ENCODE results near the gene HAP1. TPM values are rescaled to one million over a fixed set of nuclear protein-coding genes. Genes with fewer than 3 reads are reported as not detected.

Gene HAP1
- total and polyA plus RNA-seq, 8 donors = 0.13 to 4.2 (median 1.3) TPM

DNA sequence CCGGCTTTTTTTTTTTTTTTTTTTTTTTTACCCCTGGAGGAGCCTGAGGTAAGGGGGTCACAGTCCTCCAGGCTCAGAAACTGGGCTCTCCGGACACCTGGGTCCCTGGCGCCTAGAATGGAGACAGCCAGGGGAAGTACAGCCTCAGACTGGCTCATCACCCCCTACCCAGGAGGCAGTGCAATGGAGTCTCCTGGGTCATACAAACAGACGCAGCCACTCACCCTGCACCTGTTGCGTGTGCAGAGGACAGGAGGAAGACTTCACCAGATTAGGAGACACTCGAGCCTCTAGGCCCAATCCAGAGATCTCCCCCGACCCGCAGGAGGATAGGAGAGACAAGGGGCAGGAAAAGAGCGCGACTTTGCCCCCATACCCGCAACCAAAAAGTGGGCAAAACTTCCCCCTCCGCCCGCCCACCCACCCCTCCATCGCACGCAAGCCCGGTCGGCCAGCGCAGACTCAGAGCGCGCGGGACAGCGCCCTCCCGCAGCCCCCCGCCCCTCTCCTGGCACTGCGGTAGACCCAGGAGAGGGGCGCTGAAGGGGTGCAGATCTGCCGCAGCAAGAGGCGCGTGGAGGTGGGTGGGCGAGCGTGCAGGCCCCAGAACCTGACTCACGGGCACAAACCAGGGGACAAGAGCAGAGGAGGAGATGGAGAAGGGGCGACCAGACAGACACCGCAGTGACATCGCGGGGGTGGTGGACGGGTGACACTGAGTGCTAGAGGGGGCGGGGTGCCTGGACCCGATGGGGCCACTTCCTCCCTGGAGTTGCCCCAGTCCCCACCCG lies 900 bp downstream of the HAP1 start:
- DNase-seq = peak in 1 of 6 donors; percentile 39
- intact Hi-C loops (cut with DNase I) = loop anchor here in 2 of 3 donors (10.0 kb wide), 2 partner anchors 71 to 221 kb away; no protein-coding TSS in a partner anchor
- Histone ChIP-seq H3K36me3 (no peaks in the 10 kb centered on the region), H3K27me3 (peaks cover 0 to 19% (median 3%) of the 10 kb centered on the region in 4 donors), H3K27ac (no peak overlapping the region), H3K4me3 (peak overlapping the region in 2 of 4 donors; percentile 35 to 51), H3K9me3 (no peaks in the 10 kb centered on the region), H3K4me1 (peaks cover 5 to 11% (median 8%) of the 10 kb centered on the region in 3 donors)
- no peak for FAIRE-seq
- ATAC-seq = no peak
- TF ChIP-seq, protein P1, sequence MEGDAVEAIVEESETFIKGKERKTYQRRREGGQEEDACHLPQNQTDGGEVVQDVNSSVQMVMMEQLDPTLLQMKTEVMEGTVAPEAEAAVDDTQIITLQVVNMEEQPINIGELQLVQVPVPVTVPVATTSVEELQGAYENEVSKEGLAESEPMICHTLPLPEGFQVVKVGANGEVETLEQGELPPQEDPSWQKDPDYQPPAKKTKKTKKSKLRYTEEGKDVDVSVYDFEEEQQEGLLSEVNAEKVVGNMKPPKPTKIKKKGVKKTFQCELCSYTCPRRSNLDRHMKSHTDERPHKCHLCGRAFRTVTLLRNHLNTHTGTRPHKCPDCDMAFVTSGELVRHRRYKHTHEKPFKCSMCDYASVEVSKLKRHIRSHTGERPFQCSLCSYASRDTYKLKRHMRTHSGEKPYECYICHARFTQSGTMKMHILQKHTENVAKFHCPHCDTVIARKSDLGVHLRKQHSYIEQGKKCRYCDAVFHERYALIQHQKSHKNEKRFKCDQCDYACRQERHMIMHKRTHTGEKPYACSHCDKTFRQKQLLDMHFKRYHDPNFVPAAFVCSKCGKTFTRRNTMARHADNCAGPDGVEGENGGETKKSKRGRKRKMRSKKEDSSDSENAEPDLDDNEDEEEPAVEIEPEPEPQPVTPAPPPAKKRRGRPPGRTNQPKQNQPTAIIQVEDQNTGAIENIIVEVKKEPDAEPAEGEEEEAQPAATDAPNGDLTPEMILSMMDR (IDR thresholded peaks at IDR 0.05) = no peak
- 19 to 23% methylated on average over 38 to 39 of the region's 40 CpGs for WGBS, 2 donors

DNA sequence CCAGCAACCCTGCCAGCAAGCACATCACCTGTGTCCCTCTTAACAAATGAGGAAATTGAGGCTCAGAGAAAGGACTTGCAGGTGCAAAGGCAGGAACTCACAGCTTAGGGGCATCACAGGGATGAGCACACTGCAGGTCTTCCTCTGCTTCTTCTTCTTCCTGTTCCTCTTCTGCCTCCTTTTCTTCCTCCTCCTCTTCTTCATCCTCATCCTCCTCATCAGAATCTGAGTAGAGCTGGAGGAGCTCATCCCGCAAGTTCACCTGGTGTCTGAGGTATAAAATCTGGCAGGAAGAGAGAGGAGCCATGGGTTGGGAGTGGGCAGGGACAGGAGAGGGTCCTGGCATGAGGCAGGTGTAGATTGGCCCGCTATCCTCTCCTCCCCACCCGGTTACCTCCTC lies 2.6 kb downstream of the HAP1 start:
- TF ChIP-seq, protein P1 (IDR thresholded peaks at IDR 0.05) = no peak
- H3K36me3 ChIP-seq = no peaks in the 10 kb centered on the region
- WGBS, 2 donors = 48 to 75% methylated on average over 2 of the region's 3 CpGs
- peaks cover 0 to 19% (median 3%) of the 10 kb centered on the region in 4 donors for H3K27me3 ChIP-seq
- DNase-seq = no peak
- intact Hi-C loops (cut with DNase I) = loop anchor here in 2 of 3 donors (10.0 kb wide), 2 partner anchors 73 to 223 kb away; no protein-coding TSS in a partner anchor
- peaks cover 0 to 7% (median 3%) of the 10 kb centered on the region in 3 donors for H3K4me1 ChIP-seq
- H3K4me3 ChIP-seq = no peak overlapping the region
- FAIRE-seq = no peak
- no peaks in the 10 kb centered on the region for H3K9me3 ChIP-seq
- no peak overlapping the region for H3K27ac ChIP-seq
- no peak for ATAC-seq

DNA sequence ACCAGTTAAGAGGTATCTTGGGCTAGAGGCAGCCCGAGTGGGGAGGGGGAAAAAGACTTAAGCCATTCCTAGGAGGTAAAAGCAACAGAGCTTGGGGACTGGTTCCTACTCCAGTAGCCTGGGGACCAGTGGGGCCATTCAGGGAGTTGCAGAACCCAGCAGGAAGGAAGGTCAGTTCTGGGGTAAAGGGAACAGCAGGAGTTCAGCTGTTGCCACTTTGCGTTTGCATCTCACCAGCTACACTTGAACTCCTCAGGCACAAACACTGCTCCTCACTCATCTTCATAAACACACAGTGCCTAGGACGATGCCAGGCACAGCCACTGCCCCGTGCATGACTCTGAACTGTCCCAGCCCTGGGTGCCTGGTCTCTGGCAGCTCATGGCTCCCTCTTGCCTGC lies 4.0 kb downstream of the HAP1 start:
- H3K27me3 ChIP-seq = peaks cover 0 to 12% (median under 1%) of the 10 kb centered on the region in 4 donors
- DNase-seq (no peak), ATAC-seq (no peak), FAIRE-seq (no peak)
- peaks cover 0 to 7% (median 3%) of the 10 kb centered on the region in 3 donors for H3K4me1 ChIP-seq
- 44 to 55% methylated on average over 4 of the region's 4 CpGs for WGBS, 2 donors
- no peaks in the 10 kb centered on the region for H3K9me3 ChIP-seq
- TF ChIP-seq, protein P1 (IDR thresholded peaks at IDR 0.05) = no peak
- H3K36me3 ChIP-seq = no peaks in the 10 kb centered on the region
- intact Hi-C loops (cut with DNase I) = loop anchor here in 2 of 3 donors (10.0 kb wide), 2 partner anchors 74 to 224 kb away; no protein-coding TSS in a partner anchor
- no peak overlapping the region for H3K4me3 ChIP-seq
- H3K27ac ChIP-seq = no peak overlapping the region

DNA sequence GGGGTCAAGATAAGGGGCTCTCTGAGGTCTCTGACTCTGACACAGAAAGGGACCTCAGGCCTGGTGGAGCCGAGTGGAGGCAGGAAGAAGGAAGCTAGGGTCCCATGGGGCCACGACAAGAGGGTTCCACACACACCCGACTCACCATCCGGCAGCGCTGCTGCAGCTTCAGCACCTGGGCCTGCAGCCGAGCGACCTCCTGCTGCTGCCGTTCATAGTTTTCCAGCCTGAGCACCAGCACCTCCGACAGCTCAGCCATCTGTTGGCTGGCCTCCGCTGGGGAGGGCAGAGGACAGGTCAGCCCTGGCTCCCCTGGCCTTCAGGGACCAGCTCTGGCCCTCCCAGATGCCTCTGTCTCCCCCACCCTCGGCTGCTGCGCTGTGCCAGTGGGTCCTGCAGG lies 6.4 kb downstream of the HAP1 start:
- FAIRE-seq = no peak
- 67 to 71% methylated on average over 12 of the region's 12 CpGs for WGBS, 2 donors
- TF ChIP-seq, protein P1 (IDR thresholded peaks at IDR 0.05) = no peak

DNA sequence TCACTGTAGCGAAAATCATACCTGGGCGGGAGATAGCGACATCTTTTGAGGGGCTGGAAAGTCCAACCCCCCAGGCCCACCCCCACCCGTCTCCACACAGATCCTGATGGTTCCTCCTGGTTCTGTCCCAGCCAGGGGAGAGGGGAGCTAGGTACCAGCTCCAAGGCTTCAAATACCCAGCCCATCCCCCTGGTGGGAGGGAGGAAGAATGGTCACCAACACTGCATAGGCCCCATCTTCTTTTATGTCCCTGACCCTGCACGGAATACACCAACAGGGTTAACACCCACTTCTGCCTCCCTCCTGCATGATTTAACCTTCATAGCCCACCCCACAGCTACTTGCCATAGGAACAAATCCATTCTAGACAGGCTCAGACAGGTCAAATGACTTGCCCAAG lies 9.3 kb downstream of the HAP1 start:
- H3K36me3 ChIP-seq = no peaks in the 10 kb centered on the region
- DNase-seq = no peak
- H3K4me3 ChIP-seq = no peak overlapping the region
- TF ChIP-seq, protein P1 (IDR thresholded peaks at IDR 0.05) = no peak
- no peak overlapping the region for H3K27ac ChIP-seq
- no peak for ATAC-seq
- no peaks in the 10 kb centered on the region for H3K9me3 ChIP-seq
- WGBS, 2 donors = 85 to 87% methylated on average over 5 of the region's 5 CpGs
- no peak for FAIRE-seq
- intact Hi-C loops (cut with DNase I) = no loop called here
- no peaks in the 10 kb centered on the region for H3K4me1 ChIP-seq
- no peaks in the 10 kb centered on the region for H3K27me3 ChIP-seq

More for the DNA sequence above, 6.4 kb downstream of the HAP1 start:
- no peak for DNase-seq
- Histone ChIP-seq H3K27me3 (no peaks in the 10 kb centered on the region), H3K4me1 (no peaks in the 10 kb centered on the region), H3K27ac (no peak overlapping the region), H3K36me3 (no peaks in the 10 kb centered on the region), H3K9me3 (no peaks in the 10 kb centered on the region), H3K4me3 (no peak overlapping the region)
- ATAC-seq = no peak
- intact Hi-C loops (cut with DNase I) = no loop called here

Measured in pancreas (tissue), 10 donors.